ENCODE results near the gene TMED7. TPM values are rescaled to one million over a fixed set of nuclear protein-coding genes. Genes with fewer than 3 reads are reported as not detected.
"Not testable (repeated sequence)": the region's sequence is repeated elsewhere in the genome, so short reads cannot be mapped to it uniquely, and the experiment has no call there.

TMED7 gene
- total and polyA plus RNA-seq, 4 experiments from 2014 or later: 32.1 to 49.5 (median 42.2) TPM

- H3K4me3 ChIP-seq (ENCODE audit: low read length in 2 of 2): no peak overlapping the region
- no peak overlapping the region for H3K4me3 Mint-ChIP-seq
- H3K27me3 Mint-ChIP-seq: peaks cover 0 to 3% of the 10 kb centered on the region in 2 donors
- H3K27me3 ChIP-seq (ENCODE audit: insufficient read depth, low read length): no peaks in the 10 kb centered on the region
- H3K27ac Mint-ChIP-seq: no peak overlapping the region
- no peak overlapping the region for H3K27ac ChIP-seq (ENCODE audit: low read depth, low read length)
- POLR2A ChIA-PET (ENCODE audit: partially characterized antibody): no interaction called here
- H3K9me3 Mint-ChIP-seq: peaks cover 0 to 6% (median 0%) of the 10 kb centered on the region in 8 donors
- intact Hi-C loops (cut with micrococcal nuclease): no loop called here
- H3K4me1 Mint-ChIP-seq: no peaks in the 10 kb centered on the region
- no peaks in the 10 kb centered on the region for H3K4me1 ChIP-seq (ENCODE audit: insufficient read depth, low read length)
- no peaks in the 10 kb centered on the region for H3K9me3 ChIP-seq (ENCODE audit: control insufficient read depth in 1 of 2, low read length in 2 of 2)
- no peak for DNase-seq
- H3K36me3 ChIP-seq (ENCODE audit: insufficient read depth, low read length): no peaks in the 10 kb centered on the region
- H3K36me3 Mint-ChIP-seq: no peaks in the 10 kb centered on the region
- CTCF ChIA-PET (ENCODE audit: partially characterized antibody): no interaction called here
Observed at GRCh38 chr5:115657881-115658233, 32.0 kb upstream of the TMED7 start.

GRCh38 chr5:115657125-115657880, 31.5 kb upstream of the TMED7 start:
- Mint-ChIP-seq H3K9me3 (peaks cover 0 to 6% (median 0%) of the 10 kb centered on the region in 8 donors), H3K36me3 (no peaks in the 10 kb centered on the region), H3K27ac (no peak overlapping the region), H3K4me1 (no peaks in the 10 kb centered on the region), H3K27me3 (peaks cover 0 to 3% of the 10 kb centered on the region in 2 donors), H3K4me3 (no peak overlapping the region)
- no peak for DNase-seq
- no peaks in the 10 kb centered on the region for H3K36me3 ChIP-seq (ENCODE audit: insufficient read depth, low read length)
- POLR2A ChIA-PET (ENCODE audit: partially characterized antibody): no interaction called here
- H3K9me3 ChIP-seq (ENCODE audit: control insufficient read depth in 1 of 2, low read length in 2 of 2): no peaks in the 10 kb centered on the region
- no peaks in the 10 kb centered on the region for H3K27me3 ChIP-seq (ENCODE audit: insufficient read depth, low read length)
- no peak overlapping the region for H3K27ac ChIP-seq (ENCODE audit: low read depth, low read length)
- H3K4me1 ChIP-seq (ENCODE audit: insufficient read depth, low read length): no peaks in the 10 kb centered on the region
- intact Hi-C loops (cut with micrococcal nuclease): no loop called here
- H3K4me3 ChIP-seq (ENCODE audit: low read length in 2 of 2): no peak overlapping the region
- CTCF ChIA-PET (ENCODE audit: partially characterized antibody): no interaction called here

- Histone ChIP-seq H3K9me3 (ENCODE audit: control insufficient read depth in 1 of 2, low read length in 2 of 2) (no peaks in the 10 kb centered on the region), H3K4me1 (ENCODE audit: insufficient read depth, low read length) (no peaks in the 10 kb centered on the region), H3K27ac (ENCODE audit: low read depth, low read length) (no peak overlapping the region), H3K36me3 (ENCODE audit: insufficient read depth, low read length) (no peaks in the 10 kb centered on the region), H3K27me3 (ENCODE audit: insufficient read depth, low read length) (no peaks in the 10 kb centered on the region), H3K4me3 (ENCODE audit: low read length in 2 of 2) (no peak overlapping the region)
- intact Hi-C loops (cut with micrococcal nuclease): no loop called here
- peaks cover 0 to 3% of the 10 kb centered on the region in 2 donors for H3K27me3 Mint-ChIP-seq
- H3K4me1 Mint-ChIP-seq: no peaks in the 10 kb centered on the region
- H3K27ac Mint-ChIP-seq: no peak overlapping the region
- no peak overlapping the region for H3K4me3 Mint-ChIP-seq
- ChIA-PET POLR2A (ENCODE audit: partially characterized antibody) (no interaction called here), CTCF (ENCODE audit: partially characterized antibody) (no interaction called here)
- no peaks in the 10 kb centered on the region for H3K36me3 Mint-ChIP-seq
- peaks cover 0 to 6% (median 0%) of the 10 kb centered on the region in 8 donors for H3K9me3 Mint-ChIP-seq
- DNase-seq: no peak
Observed at GRCh38 chr5:115656404-115656803, 30.6 kb upstream of the TMED7 start.

GRCh38 chr5:115655994-115656393, 30.2 kb upstream of the TMED7 start:
- Mint-ChIP-seq H3K4me3 (no peak overlapping the region), H3K27me3 (peaks cover 0 to 3% of the 10 kb centered on the region in 2 donors), H3K9me3 (peaks cover 0 to 6% (median 0%) of the 10 kb centered on the region in 8 donors), H3K4me1 (no peaks in the 10 kb centered on the region), H3K27ac (no peak overlapping the region), H3K36me3 (no peaks in the 10 kb centered on the region)
- Histone ChIP-seq H3K4me3 (ENCODE audit: low read length in 2 of 2) (no peak overlapping the region), H3K27me3 (ENCODE audit: insufficient read depth, low read length) (no peaks in the 10 kb centered on the region), H3K9me3 (ENCODE audit: control insufficient read depth in 1 of 2, low read length in 2 of 2) (no peaks in the 10 kb centered on the region), H3K27ac (ENCODE audit: low read depth, low read length) (no peak overlapping the region), H3K4me1 (ENCODE audit: insufficient read depth, low read length) (no peaks in the 10 kb centered on the region), H3K36me3 (ENCODE audit: insufficient read depth, low read length) (no peaks in the 10 kb centered on the region)
- intact Hi-C loops (cut with micrococcal nuclease): no loop called here
- ChIA-PET CTCF (ENCODE audit: partially characterized antibody) (no interaction called here), POLR2A (ENCODE audit: partially characterized antibody) (no interaction called here)
- DNase-seq: no peak

- no peaks in the 10 kb centered on the region for H3K27me3 ChIP-seq (ENCODE audit: insufficient read depth, low read length)
- intact Hi-C loops (cut with micrococcal nuclease): no loop called here
- H3K27ac ChIP-seq (ENCODE audit: low read depth, low read length): no peak overlapping the region
- Mint-ChIP-seq H3K36me3 (no peaks in the 10 kb centered on the region), H3K27ac (no peak overlapping the region), H3K27me3 (peaks cover 4 to 8% of the 10 kb centered on the region in 2 donors), H3K9me3 (no peaks in the 10 kb centered on the region), H3K4me3 (no peak overlapping the region), H3K4me1 (no peaks in the 10 kb centered on the region)
- CTCF ChIA-PET (ENCODE audit: partially characterized antibody): no interaction called here
- POLR2A ChIA-PET (ENCODE audit: partially characterized antibody): no interaction called here
- no peaks in the 10 kb centered on the region for H3K9me3 ChIP-seq (ENCODE audit: control insufficient read depth in 1 of 2, low read length in 2 of 2)
- H3K4me1 ChIP-seq (ENCODE audit: insufficient read depth, low read length): no peaks in the 10 kb centered on the region
- no peaks in the 10 kb centered on the region for H3K36me3 ChIP-seq (ENCODE audit: insufficient read depth, low read length)
- no peak for DNase-seq
- H3K4me3 ChIP-seq (ENCODE audit: low read length in 2 of 2): no peak overlapping the region
Observed at GRCh38 chr5:115649541-115649940, 23.7 kb upstream of the TMED7 start.

GRCh38 chr5:115648056-115648455, 22.2 kb upstream of the TMED7 start:
- Histone ChIP-seq H3K9me3 (ENCODE audit: control insufficient read depth in 1 of 2, low read length in 2 of 2) (no peaks in the 10 kb centered on the region), H3K27ac (ENCODE audit: low read depth, low read length) (no peak overlapping the region), H3K27me3 (ENCODE audit: insufficient read depth, low read length) (no peaks in the 10 kb centered on the region), H3K4me3 (ENCODE audit: low read length in 2 of 2) (no peak overlapping the region), H3K4me1 (ENCODE audit: insufficient read depth, low read length) (no peaks in the 10 kb centered on the region), H3K36me3 (ENCODE audit: insufficient read depth, low read length) (no peaks in the 10 kb centered on the region)
- DNase-seq: no peak
- Mint-ChIP-seq H3K4me1 (no peaks in the 10 kb centered on the region), H3K9me3 (no peaks in the 10 kb centered on the region), H3K27ac (no peak overlapping the region), H3K36me3 (no peaks in the 10 kb centered on the region), H3K27me3 (peaks cover 8 to 16% of the 10 kb centered on the region in 2 donors), H3K4me3 (no peak overlapping the region)
- POLR2A ChIA-PET (ENCODE audit: partially characterized antibody): no interaction called here
- intact Hi-C loops (cut with micrococcal nuclease): no loop called here
- CTCF ChIA-PET (ENCODE audit: partially characterized antibody): no interaction called here

- intact Hi-C loops (cut with micrococcal nuclease); POLR2A ChIA-PET (ENCODE audit: partially characterized antibody); H3K9me3 Mint-ChIP-seq; H3K4me3 Mint-ChIP-seq; H3K4me3 ChIP-seq (ENCODE audit: low read length in 2 of 2); H3K27ac Mint-ChIP-seq; H3K36me3 ChIP-seq (ENCODE audit: insufficient read depth, low read length); H3K9me3 ChIP-seq (ENCODE audit: control insufficient read depth in 1 of 2, low read length in 2 of 2); DNase-seq; H3K4me1 ChIP-seq (ENCODE audit: insufficient read depth, low read length); H3K27me3 ChIP-seq (ENCODE audit: insufficient read depth, low read length); H3K4me1 Mint-ChIP-seq; H3K36me3 Mint-ChIP-seq; H3K27ac ChIP-seq (ENCODE audit: low read depth, low read length): not testable (repeated sequence)
- CTCF ChIA-PET (ENCODE audit: partially characterized antibody): interaction anchor here (4.1 kb wide), 1 partner anchor 10 kb away, joined by 18 read pairs; no protein-coding TSS in a partner anchor
- H3K27me3 Mint-ChIP-seq: peaks cover 7 to 20% of the 10 kb centered on the region in 2 donors
Observed at GRCh38 chr5:115645386-115645785, 19.6 kb upstream of the TMED7 start.
